Mucosa of descending colon (tissue), 3 donors: Measurements from ENCODE around the gene THBS4. TPM values are rescaled to one million over a fixed set of nuclear protein-coding genes. Genes with fewer than 3 reads are reported as not detected.
A peak's percentile ranks its signal among the peaks of the same experiment; 100 is the strongest.
"Not testable (repeated sequence)": the region's sequence is repeated elsewhere in the genome, so short reads cannot be mapped to it uniquely, and the experiment has no call there.

ENCODE experiments used
- ATAC-seq: fragments of 200-7000 bp; cut with Tn5 transposase; one replicate; pipeline ENCODE4 v1.9.1; 2020; ENCODE audit warnings: mild to moderate bottlenecking, moderate library complexity
- DNase-seq, 3 donors: peaks; one replicate each; pipeline ENCODE4 v3.0.0-alpha.2; 2020
- H3K36me3 ChIP-seq: fragments of 200-600 bp; one replicate; pipeline ENCODE4 v1.8.0; 2021; ENCODE audit warnings: low read depth, mild to moderate bottlenecking
- H3K4me1 ChIP-seq: fragments of 200-600 bp; one replicate; pipeline ENCODE4 v1.8.0; 2021; ENCODE audit warnings: low read depth, mild to moderate bottlenecking
- H3K4me3 ChIP-seq: fragments of 200-600 bp; one replicate; pipeline ENCODE4 v1.8.0; 2021; ENCODE audit warnings: mild to moderate bottlenecking
- H3K9me3 ChIP-seq: fragments of 200-600 bp; one replicate; pipeline ENCODE4 v1.8.0; 2021; ENCODE audit warnings: mild to moderate bottlenecking
- intact Hi-C, 2 donors: fragments of 100-400 bp; cut with DNase I in 1 of 2; cut with micrococcal nuclease in 1 of 2; formaldehyde crosslinking; loops; one replicate each; pipeline versions ENCODE4 v1.11.0 to v1.11.1; 2022; cut with DNase I, micrococcal nuclease
- total RNA-seq, 3 donors: library from RNA; stranded (reverse); fragmentation: NEBNext Ultra II Directional in 2 of 3; extraction: Animal tissue kit (Norgen Biotek cat#: 25700) in 2 of 3; gene quantifications; one replicate each; pipeline versions ENCODE4 v1.2.1 to v1.2.4, GENCODE V29; 2021 to 2023
- TF ChIP-seq, protein P1 (sequence below): fragments of 200-600 bp; IDR thresholded peaks from one replicate; pipeline ENCODE4 v1.8.0; 2022; ENCODE audit warnings: antibody characterized with exemption, mild to moderate bottlenecking
- donor health status: DM: no; HTN: no; CAD: no; lungs with moderate emphysema.
- donor health status: DM: no; HTN: no; CAD: no.
- donor health status: DM: no; HTN: yes; CAD: no.

The THBS4 gene
- total RNA-seq, 3 donors from 2014 or later, result 0.84 to 26.2 (median 4.8) TPM

DNA sequence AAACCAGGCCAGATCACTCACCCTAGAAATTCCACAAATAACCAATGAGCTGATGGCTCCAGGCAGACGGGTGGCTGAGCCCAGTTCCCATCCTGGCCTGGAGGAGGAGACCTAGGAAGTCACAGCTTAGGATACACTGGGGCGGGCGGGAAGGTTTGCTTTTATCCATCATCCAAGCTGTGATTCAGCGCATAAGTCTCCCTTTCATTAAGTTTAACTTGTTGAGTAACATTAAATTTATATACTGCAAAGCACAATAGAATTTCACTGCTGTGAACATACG is 55.7 kb downstream of the THBS4 start:
- Histone ChIP-seq H3K4me1 (no peaks in the 10 kb centered on the region), H3K36me3 (no peaks in the 10 kb centered on the region), H3K9me3 (no peaks in the 10 kb centered on the region), H3K4me3 (no peak overlapping the region)
- intact Hi-C loops, result loop anchor here (5.0 to 10.0 kb wide), 2 partner anchors 184 to 216 kb away; no protein-coding TSS in a partner anchor
- no peak for ATAC-seq
- DNase-seq, result no peak
- TF ChIP-seq, protein P1, sequence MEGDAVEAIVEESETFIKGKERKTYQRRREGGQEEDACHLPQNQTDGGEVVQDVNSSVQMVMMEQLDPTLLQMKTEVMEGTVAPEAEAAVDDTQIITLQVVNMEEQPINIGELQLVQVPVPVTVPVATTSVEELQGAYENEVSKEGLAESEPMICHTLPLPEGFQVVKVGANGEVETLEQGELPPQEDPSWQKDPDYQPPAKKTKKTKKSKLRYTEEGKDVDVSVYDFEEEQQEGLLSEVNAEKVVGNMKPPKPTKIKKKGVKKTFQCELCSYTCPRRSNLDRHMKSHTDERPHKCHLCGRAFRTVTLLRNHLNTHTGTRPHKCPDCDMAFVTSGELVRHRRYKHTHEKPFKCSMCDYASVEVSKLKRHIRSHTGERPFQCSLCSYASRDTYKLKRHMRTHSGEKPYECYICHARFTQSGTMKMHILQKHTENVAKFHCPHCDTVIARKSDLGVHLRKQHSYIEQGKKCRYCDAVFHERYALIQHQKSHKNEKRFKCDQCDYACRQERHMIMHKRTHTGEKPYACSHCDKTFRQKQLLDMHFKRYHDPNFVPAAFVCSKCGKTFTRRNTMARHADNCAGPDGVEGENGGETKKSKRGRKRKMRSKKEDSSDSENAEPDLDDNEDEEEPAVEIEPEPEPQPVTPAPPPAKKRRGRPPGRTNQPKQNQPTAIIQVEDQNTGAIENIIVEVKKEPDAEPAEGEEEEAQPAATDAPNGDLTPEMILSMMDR, result no peak

DNA sequence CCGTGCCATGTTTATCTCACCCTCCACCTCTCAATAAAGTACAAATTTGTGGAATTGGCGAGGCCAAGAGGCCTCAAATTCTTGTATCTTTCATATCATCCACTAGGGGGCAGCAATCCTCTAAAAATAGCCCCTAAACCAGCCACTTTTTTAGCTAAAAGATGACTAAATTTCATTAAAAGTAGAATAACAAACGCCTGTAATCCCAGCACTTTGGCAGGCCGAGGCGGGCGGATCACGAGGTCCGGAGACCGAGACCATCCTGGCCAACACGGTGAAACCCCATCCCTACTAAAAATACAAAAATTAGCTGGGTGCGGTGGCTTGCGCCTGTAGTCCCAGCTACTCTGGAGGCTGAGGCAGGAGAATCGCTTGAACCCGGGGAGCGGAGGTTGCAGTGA is 56.6 kb downstream of the THBS4 start:
- TF ChIP-seq, protein P1, result peak; percentile 14
- ATAC-seq, result peak; percentile 73

DNA sequence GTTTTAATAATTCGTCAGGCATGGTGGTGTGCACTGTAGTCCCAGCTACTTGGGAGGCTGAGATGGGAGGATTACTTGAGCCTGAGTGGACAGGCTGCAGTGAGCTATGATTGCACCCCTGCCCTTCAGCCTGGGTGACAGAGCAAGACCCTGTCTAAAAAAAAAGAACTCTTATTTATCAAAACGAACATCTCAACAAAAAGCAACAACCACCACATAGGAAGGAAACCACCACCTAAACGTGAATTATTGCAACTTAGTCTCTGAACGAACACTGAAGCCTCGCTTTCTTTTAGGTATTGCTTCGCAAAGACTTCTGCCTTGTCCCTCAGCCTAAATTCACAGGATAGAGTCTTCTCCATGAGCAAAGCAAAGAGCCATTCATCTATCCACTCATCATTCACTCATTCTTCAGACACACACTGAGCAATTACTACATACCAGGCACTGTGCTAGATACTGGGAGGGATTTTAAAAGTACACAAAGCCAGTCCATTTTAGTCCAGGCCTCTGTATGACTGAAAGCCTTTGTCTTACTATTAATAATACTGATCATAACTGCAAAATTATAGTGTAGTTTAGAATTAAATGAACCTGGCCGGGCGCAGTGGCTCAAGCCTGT is 57.4 kb downstream of the THBS4 start:
- TF ChIP-seq, protein P1, result no peak
- H3K4me1 ChIP-seq, result no peaks in the 10 kb centered on the region
- no peaks in the 10 kb centered on the region for H3K36me3 ChIP-seq
- H3K9me3 ChIP-seq, result no peaks in the 10 kb centered on the region
- ATAC-seq, result no peak
- no peak for DNase-seq
- no peak overlapping the region for H3K4me3 ChIP-seq
- intact Hi-C loops, result loop anchor here (5.0 to 10.0 kb wide), 2 partner anchors 182 to 215 kb away; no protein-coding TSS in a partner anchor

More for the DNA sequence above, 56.6 kb downstream of the THBS4 start:
- H3K4me3 ChIP-seq, H3K4me1 ChIP-seq, H3K36me3 ChIP-seq, H3K9me3 ChIP-seq: not testable (repeated sequence)
- DNase-seq, result peak in 1 of 3 donors; percentile 40
- intact Hi-C loops, result loop anchor here (5.0 to 10.0 kb wide), 2 partner anchors 183 to 216 kb away; no protein-coding TSS in a partner anchor

DNA sequence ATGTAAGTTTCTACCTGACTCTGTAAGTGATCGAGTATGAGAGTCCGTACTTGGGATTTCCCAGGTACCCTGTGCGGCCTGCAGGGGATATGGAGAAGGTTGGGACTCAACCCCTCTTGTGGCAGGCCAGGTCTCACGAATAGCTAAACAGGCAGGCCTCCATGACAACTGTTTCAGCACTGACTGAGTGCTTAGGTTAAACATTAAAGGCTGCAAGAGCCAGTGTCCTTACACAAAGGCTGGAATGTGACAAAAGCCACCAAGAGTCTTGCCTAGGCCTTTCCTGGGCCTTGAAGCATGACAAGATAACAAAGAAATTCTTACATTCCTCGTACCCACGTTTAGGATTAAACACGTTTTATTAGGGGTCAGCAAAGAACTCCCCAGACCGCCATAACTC is 58.6 kb downstream of the THBS4 start:
- Histone ChIP-seq H3K36me3 (no peaks in the 10 kb centered on the region), H3K4me1 (no peaks in the 10 kb centered on the region), H3K9me3 (no peaks in the 10 kb centered on the region), H3K4me3 (no peak overlapping the region)
- DNase-seq (no peak), ATAC-seq (peak; percentile 25)
- TF ChIP-seq, protein P1, result no peak
- intact Hi-C loops, result loop anchor here (5.0 to 10.0 kb wide), 2 partner anchors 181 to 214 kb away; no protein-coding TSS in a partner anchor

DNA sequence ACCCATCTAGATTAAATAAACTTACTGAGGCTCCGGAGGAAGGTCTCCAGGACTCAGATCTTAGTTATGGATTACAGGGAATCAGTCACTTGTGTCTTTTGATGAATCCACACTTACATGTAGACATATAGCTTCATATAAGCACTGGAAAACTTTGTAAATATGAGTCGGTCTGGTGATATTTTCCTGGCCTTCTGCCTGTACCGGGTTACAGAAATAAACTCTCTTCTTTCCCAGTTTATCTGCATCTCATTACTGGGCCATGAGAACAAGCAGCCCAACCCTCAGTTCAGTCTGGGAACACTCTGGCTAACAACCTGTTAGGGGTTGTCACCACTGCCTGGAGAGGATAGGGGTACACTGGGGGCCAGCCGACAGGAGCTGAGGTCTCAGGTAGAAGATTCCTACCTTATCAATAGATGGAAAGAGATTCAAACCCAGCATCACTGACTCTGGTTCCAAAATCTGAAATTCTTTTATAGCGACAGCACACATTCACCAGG is 59.1 kb downstream of the THBS4 start:
- TF ChIP-seq, protein P1, result no peak
- H3K36me3 ChIP-seq, result no peaks in the 10 kb centered on the region
- ATAC-seq (no peak), DNase-seq (no peak)
- H3K9me3 ChIP-seq, result no peaks in the 10 kb centered on the region
- H3K4me3 ChIP-seq, result no peak overlapping the region
- intact Hi-C loops, result loop anchor here (5.0 to 10.0 kb wide), 2 partner anchors 181 to 213 kb away; no protein-coding TSS in a partner anchor
- no peaks in the 10 kb centered on the region for H3K4me1 ChIP-seq
